Stimulated activated CD8-positive, alpha-beta memory T cell treated with anti-CD3 and anti-CD28 coated beads, Interleukin-4, amount 100 ng/mL, for 1 hour (primary cell): Measurements from ENCODE around the gene CPNE1.

Experiments
- DNase-seq, 2 donors: peaks; one replicate each; pipeline ENCODE4 v3.0.0-alpha.2; 2020; ENCODE audit warnings: low read depth in 2 of 2, low spot score in 1 of 2

Gene CPNE1

GRCh38 chr20:35600993-35601973 is 63.4 kb downstream of the CPNE1 start:
- peak; percentile 36 to 55 for DNase-seq

DNA sequence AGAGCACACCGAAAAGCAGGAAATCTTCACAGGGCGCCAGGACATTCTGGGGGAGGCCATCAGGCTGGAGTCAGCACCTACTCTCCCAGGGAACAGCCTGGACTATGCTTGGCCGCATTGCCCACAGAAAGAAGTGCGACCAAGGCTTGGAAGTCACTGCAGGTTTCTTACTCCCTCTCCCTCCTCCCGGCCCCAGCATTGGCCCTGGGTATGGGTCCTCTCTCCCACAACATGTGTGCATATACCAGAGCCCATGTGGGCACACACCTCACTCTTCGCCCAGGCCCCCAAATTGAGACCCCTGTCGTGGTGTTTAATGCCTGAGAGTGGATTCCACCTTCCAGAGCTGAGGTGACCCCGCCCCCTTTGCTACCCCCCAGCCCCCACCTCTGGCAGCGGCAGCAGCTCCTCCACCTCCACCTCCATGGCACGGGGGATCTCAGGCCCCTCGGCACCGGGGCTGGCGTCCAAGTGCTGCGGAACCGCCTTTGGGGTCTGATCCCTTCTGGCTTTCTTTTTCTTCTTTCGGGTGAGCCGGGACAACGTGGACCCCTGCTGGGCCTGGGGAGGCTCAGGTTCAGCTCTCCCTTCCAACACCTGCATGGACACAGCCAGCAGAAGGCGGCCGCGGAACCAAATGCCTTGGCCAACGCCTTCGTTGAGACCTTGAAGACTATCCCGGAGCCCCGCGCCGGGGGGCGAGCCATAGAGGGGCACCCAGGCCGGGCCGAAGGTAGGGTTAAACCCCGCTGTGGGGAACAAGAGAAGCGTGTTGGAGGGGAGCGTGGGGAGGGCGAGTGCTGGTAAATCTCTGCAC is 64.3 kb downstream of the CPNE1 start:
- no peak for DNase-seq

GRCh38 chr20:35599776-35600120 is 65.0 kb downstream of the CPNE1 start:
- DNase-seq, result no peak

- DNase-seq, result no peak
These were observed 65.6 kb downstream of the CPNE1 start for GRCh38 chr20:35598899-35599775.

- no peak for DNase-seq
These were observed 66.2 kb downstream of the CPNE1 start for GRCh38 chr20:35598476-35598875.

DNA sequence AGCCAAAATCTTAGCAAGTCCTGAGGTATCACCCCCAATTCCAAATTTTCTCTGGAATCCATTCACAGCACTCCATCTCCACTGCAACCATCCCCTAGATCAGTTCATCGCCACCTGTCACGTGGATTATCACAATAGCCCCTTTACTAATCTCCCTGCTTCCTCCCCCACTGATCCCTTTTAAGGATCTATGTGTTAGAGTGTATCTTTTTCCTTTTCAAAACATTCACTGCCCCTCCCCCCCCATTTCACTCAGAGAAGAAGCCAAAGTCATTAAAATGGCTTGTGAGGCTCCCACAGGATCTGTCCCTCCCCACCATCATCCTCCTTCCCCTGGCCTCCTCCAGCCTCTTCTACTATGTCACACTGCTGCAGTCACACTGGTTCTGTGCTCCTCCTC is 67.5 kb downstream of the CPNE1 start:
- DNase-seq, result no peak

GRCh38 chr20:35595901-35596300 is 68.8 kb downstream of the CPNE1 start:
- DNase-seq, result no peak

GRCh38 chr20:35595456-35595855 is 69.2 kb downstream of the CPNE1 start:
- DNase-seq, result no peak

GRCh38 chr20:35592339-35592974 is 72.2 kb downstream of the CPNE1 start:
- no peak for DNase-seq

- no peak for DNase-seq
These were observed 76.3 kb downstream of the CPNE1 start for GRCh38 chr20:35588397-35588796.

DNA sequence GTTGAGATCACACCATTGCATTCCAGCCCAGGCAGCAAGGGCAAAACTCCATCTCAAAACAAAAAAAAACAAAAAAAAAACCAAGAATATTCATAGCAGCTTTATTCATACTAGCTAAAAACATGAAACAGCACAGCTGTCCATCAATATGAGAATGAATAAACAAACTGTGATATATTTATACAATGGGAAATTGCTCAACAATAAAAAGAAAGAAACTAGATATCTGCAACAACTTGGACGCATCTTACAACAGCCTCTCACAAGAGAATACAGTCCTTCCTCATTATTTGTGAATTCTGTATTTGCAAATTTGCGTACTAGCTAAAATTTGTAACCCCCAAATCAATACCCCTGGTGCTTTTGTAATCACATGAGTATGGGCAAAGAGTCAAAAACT is 77.3 kb downstream of the CPNE1 start:
- no peak for DNase-seq

DNA sequence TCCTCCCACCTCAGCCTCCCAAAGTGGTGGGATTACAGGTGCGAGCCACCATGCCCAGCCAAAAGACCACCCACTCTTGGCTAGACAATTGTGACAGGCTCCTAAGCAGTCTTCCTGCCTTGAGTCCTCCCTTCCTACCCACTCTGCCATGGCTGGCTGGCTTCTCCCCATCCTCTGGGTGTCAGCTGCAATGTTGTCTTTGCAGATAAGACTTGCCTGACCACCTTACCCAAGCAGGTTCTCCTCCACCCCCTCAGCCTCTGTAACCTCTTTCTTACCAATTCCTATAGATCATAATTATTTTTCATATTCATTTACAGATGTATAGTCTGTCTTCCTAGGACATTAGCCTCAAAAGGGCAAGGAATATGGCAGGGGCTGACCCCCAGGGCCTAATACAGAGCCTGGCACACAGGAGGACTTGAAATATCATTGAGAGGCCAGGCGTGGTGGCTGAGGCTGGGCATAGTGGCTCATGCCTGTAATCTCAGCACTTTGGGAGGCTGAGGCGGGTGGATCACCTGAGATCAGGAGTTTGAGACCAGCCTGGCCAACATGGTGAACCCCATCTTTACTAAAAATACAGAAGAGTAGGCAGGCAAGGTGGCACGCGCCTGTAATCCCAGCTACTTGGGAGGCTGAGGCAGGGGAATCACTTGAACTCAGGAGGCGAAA is 77.8 kb downstream of the CPNE1 start:
- DNase-seq, result no peak

DNA sequence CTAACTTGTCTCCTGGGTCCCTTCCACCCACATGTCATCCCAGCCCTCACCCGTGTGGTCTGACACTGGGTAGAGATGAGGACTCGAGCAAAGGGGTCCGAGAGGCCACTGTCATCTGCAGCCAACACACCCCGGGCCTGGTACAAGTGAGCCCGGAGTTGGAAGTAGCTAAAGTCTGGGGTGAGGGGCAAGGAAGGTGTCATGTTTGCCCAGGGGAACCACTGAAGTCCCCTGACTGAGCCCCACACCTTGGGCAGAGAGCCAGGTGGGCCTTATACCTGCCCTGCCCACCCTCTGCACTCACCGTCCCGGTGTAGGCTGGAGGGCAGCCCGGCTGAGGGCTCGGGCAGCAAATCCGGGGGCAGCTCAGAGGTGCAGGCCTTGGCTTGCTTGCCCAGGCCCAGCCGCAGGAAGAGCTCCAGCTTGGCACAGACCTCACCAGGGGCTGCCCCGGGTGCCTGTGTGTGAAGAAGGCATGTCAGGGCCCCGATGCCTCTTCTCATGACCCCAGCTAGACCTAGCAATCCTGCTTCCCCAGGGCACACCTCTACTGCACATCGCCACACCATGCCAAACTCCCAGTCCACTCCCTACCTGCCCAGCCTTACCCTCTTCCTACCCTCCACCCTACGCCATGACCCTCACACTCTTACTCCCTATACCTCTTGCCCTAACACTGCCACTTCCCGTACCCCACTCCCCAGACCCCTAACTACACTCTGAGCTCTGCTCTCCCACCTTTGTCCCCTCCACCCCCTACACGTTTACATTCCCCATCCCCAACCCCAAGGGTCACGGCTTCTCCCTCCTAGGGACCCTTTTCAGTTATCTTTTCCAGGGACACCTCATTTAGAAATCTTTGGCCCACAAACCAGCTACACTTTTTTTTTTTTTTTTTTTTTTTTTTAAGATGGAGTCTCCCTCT is 80.8 kb downstream of the CPNE1 start:
- no peak for DNase-seq

DNA sequence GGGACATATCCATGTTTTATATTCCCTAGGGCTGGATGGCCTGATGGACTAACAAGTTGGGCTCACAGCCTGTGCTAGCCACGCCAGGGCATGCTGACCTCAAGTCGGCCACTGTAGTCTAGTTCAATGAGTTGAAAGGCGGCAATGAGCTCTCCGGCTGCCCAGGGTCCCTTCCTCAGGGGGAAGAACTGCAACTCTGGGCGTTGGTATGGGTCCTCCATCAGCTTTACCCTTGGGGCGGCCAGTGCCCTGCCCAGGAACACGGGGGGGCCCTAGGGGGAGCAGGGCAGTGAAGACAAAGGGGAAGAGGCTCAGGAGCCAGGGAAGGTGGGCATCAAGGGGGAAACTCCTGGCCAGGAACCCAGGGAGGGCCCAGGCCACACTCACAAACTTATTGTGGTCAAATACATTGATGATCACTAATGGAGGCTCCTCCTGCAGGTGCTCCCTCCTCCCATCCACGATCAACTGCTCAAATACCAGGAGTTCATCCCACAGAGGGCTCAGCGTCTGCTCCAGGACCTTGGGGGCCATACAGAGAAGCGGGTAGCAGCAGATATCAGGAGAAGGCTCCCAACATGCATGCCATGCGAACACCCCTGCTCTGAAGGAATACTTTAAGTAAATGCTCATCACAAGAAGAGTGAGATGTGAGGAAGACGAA is 81.8 kb downstream of the CPNE1 start:
- no peak for DNase-seq

GRCh38 chr20:35582131-35582530 is 82.6 kb downstream of the CPNE1 start:
- DNase-seq, result no peak

GRCh38 chr20:35579196-35579595 is 85.5 kb downstream of the CPNE1 start:
- no peak for DNase-seq

- no peak for DNase-seq
These were observed 86.2 kb downstream of the CPNE1 start for GRCh38 chr20:35578469-35578868.

DNA sequence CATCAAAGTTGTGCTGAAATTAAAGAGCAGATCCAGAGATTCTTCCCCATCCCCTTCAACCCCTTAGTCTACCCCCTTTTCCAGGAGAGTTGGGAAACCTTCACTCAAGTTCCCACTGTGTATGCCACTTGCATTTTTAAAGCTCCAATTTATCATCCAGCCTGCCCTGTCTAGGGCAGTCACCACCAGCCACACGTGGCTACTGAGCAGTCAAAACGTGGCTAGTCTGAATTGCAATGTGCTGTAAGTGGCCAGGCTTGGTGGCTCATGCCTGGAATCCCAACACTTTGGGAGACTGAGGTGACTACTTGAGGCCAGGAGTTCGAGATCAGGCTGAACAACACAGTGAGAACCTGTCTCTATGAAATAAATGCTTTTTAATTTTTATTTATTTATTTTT is 87.9 kb downstream of the CPNE1 start:
- DNase-seq, result no peak
